ENCODE results near the gene AKR1C1. TPM values are rescaled to one million over a fixed set of nuclear protein-coding genes. Genes with fewer than 3 reads are reported as not detected.
"Not testable (repeated sequence)": the region's sequence is repeated elsewhere in the genome, so short reads cannot be mapped to it uniquely, and the experiment has no call there.

Gene AKR1C1
- total and polyA plus RNA-seq, 2 donors (not counting 1 experiment from before 2014, with no cell fraction given), result 118 to 154 TPM

- no peaks in the 10 kb centered on the region for H3K79me2 ChIP-seq (ENCODE audit: control insufficient read depth, insufficient read depth, low read length)
- no peaks in the 10 kb centered on the region for H4K20me1 ChIP-seq (ENCODE audit: control insufficient read depth, extremely low read depth, insufficient read depth, low read length)
- peak in 1 of 2 donors; percentile 8 for DNase-seq (ENCODE audit: low read depth in 2 of 2)
- no peak overlapping the region for H3K4me2 ChIP-seq (ENCODE audit: extremely low read depth, insufficient read depth, low read length)
- no peaks in the 10 kb centered on the region for H3K36me3 ChIP-seq (ENCODE audit: control insufficient read depth, insufficient read depth, low read length)
- H3K4me3 ChIP-seq (replicated peaks in 1 of 4; ENCODE audit: control extremely low read depth in 1 of 4, insufficient read depth in 1 of 4, low read depth in 3 of 4, low read length in 4 of 4), result no peak overlapping the region
- H3K9me3 ChIP-seq (ENCODE audit: control insufficient read depth, insufficient read depth, low read depth, low read length), result no peaks in the 10 kb centered on the region
- peaks cover 9% of the 10 kb centered on the region for H3K4me1 ChIP-seq (ENCODE audit: control insufficient read depth, extremely low read depth, insufficient read depth, low read length)
- H3K27ac ChIP-seq (ENCODE audit: insufficient read depth, low read length), result no peak overlapping the region
- H2AFZ ChIP-seq (ENCODE audit: low read length), result no peak overlapping the region
- H3K9ac ChIP-seq (ENCODE audit: insufficient read depth, low read length), result no peak overlapping the region
- TF ChIP-seq, protein P1, sequence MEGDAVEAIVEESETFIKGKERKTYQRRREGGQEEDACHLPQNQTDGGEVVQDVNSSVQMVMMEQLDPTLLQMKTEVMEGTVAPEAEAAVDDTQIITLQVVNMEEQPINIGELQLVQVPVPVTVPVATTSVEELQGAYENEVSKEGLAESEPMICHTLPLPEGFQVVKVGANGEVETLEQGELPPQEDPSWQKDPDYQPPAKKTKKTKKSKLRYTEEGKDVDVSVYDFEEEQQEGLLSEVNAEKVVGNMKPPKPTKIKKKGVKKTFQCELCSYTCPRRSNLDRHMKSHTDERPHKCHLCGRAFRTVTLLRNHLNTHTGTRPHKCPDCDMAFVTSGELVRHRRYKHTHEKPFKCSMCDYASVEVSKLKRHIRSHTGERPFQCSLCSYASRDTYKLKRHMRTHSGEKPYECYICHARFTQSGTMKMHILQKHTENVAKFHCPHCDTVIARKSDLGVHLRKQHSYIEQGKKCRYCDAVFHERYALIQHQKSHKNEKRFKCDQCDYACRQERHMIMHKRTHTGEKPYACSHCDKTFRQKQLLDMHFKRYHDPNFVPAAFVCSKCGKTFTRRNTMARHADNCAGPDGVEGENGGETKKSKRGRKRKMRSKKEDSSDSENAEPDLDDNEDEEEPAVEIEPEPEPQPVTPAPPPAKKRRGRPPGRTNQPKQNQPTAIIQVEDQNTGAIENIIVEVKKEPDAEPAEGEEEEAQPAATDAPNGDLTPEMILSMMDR (conservative IDR thresholded peaks at IDR 0.05 in 1 of 2, IDR thresholded peaks at IDR 0.05 in 1 of 2; ENCODE audit: low read depth in 1 of 2, low read length in 2 of 2), result no peak
- no peak for TF ChIP-seq EZH2 (IDR thresholded peaks at IDR 0.05; ENCODE audit: low read length, missing control alignments)
- H3K27me3 ChIP-seq (ENCODE audit: control insufficient read depth, insufficient read depth, low read length), result no peaks in the 10 kb centered on the region
Observed at GRCh38 chr10:4939224-4940072, 23.8 kb upstream of the AKR1C1 start.

GRCh38 chr10:4940073-4940428 lies 23.2 kb upstream of the AKR1C1 start:
- H3K9ac ChIP-seq (ENCODE audit: insufficient read depth, low read length); H2AFZ ChIP-seq (ENCODE audit: low read length); H3K36me3 ChIP-seq (ENCODE audit: control insufficient read depth, insufficient read depth, low read length); H3K4me2 ChIP-seq (ENCODE audit: extremely low read depth, insufficient read depth, low read length); DNase-seq (ENCODE audit: low read depth in 2 of 2); H3K4me3 ChIP-seq (replicated peaks in 1 of 4; ENCODE audit: control extremely low read depth in 1 of 4, insufficient read depth in 1 of 4, low read depth in 3 of 4, low read length in 4 of 4); H4K20me1 ChIP-seq (ENCODE audit: control insufficient read depth, extremely low read depth, insufficient read depth, low read length); H3K9me3 ChIP-seq (ENCODE audit: control insufficient read depth, insufficient read depth, low read depth, low read length); H3K79me2 ChIP-seq (ENCODE audit: control insufficient read depth, insufficient read depth, low read length); H3K4me1 ChIP-seq (ENCODE audit: control insufficient read depth, extremely low read depth, insufficient read depth, low read length); H3K27ac ChIP-seq (ENCODE audit: insufficient read depth, low read length); H3K27me3 ChIP-seq (ENCODE audit: control insufficient read depth, insufficient read depth, low read length): not testable (repeated sequence)

DNA sequence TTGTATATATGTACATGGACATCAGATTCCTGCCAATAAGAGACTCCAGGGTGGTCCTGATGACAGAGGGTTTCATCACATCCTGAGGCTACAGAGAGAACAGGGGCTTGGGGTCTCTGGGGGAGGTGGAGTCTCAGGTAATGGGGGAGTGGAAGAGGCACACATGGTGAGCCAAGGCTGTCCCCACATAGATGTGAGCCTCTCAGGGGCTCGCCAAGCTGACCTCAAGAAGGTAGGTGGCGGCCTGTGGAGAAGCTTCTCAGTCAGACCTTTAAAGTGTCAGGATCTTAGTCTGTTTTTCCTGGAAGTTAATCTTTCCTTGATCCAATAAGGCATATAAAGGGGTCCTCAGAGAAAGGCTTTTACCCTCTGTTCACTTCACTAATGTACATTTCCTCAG lies 22.3 kb upstream of the AKR1C1 start:
- not testable (repeated sequence) for H2AFZ ChIP-seq (ENCODE audit: low read length); H3K27me3 ChIP-seq (ENCODE audit: control insufficient read depth, insufficient read depth, low read length); H3K79me2 ChIP-seq (ENCODE audit: control insufficient read depth, insufficient read depth, low read length); H3K36me3 ChIP-seq (ENCODE audit: control insufficient read depth, insufficient read depth, low read length); H3K4me1 ChIP-seq (ENCODE audit: control insufficient read depth, extremely low read depth, insufficient read depth, low read length); H3K4me2 ChIP-seq (ENCODE audit: extremely low read depth, insufficient read depth, low read length); H3K9ac ChIP-seq (ENCODE audit: insufficient read depth, low read length); H4K20me1 ChIP-seq (ENCODE audit: control insufficient read depth, extremely low read depth, insufficient read depth, low read length); H3K4me3 ChIP-seq (replicated peaks in 1 of 4; ENCODE audit: control extremely low read depth in 1 of 4, insufficient read depth in 1 of 4, low read depth in 3 of 4, low read length in 4 of 4); H3K9me3 ChIP-seq (ENCODE audit: control insufficient read depth, insufficient read depth, low read depth, low read length); DNase-seq (ENCODE audit: low read depth in 2 of 2); H3K27ac ChIP-seq (ENCODE audit: insufficient read depth, low read length)
